Esophagus (tissue), 2 donors: Measurements from ENCODE around the gene TLNRD1. TPM values are rescaled to one million over a fixed set of nuclear protein-coding genes. Genes with fewer than 3 reads are reported as not detected.
A peak's percentile ranks its signal among the peaks of the same experiment; 100 is the strongest.

ENCODE experiments used
- H3K27ac ChIP-seq, 2 donors: one replicate each; pipeline ENCODE4 v1.5.1; 2013; ENCODE audit warnings: low read depth in 2 of 2, mild to moderate bottlenecking in 2 of 2, inconsistent platforms in 1 of 2, low read length in 1 of 2, moderate library complexity in 1 of 2
- H3K27me3 ChIP-seq, 2 donors: one replicate each; pipeline ENCODE4 v1.6.1; 2013; ENCODE audit warnings: low read length in 2 of 2, control low read depth in 1 of 2, mild to moderate bottlenecking in 1 of 2; ENCODE audit not compliant: insufficient read depth in 2 of 2, control insufficient read depth in 1 of 2
- H3K36me3 ChIP-seq, 2 donors: one replicate each; pipeline ENCODE4 v1.6.1; 2013; ENCODE audit warnings: low read length in 1 of 2; ENCODE audit not compliant: control insufficient read depth in 2 of 2, insufficient read depth in 2 of 2
- H3K4me1 ChIP-seq, 2 donors: one replicate each; pipeline ENCODE4 v1.6.1; 2013; ENCODE audit warnings: low read length in 1 of 2; ENCODE audit not compliant: control insufficient read depth in 2 of 2, insufficient read depth in 2 of 2
- H3K4me3 ChIP-seq, 2 donors: one replicate each; pipeline ENCODE4 v1.5.1; 2013; ENCODE audit warnings: low read length in 2 of 2, mild to moderate bottlenecking in 2 of 2, low read depth in 1 of 2, moderate library complexity in 1 of 2
- H3K9me3 ChIP-seq, 2 donors: one replicate each; pipeline ENCODE4 v1.6.1; 2013; ENCODE audit warnings: mild to moderate bottlenecking in 2 of 2, low read depth in 1 of 2, low read length in 1 of 2, moderate library complexity in 1 of 2; ENCODE audit not compliant: control insufficient read depth in 2 of 2, insufficient read depth in 1 of 2
- WGBS, 2 donors: extraction: QIAGEN DNeasy Blood & Tissue Kit; methylation state at CpG; one replicate each; pipeline ENCODE4 v1.1.7; 2013; 5-methylcytosine and 5-hydroxymethylcytosine counted together
- polyA plus RNA-seq, 2 donors: library from polyadenylated mRNA; stranded (reverse); fragments of 200-250 nt; gene quantifications; one replicate each; pipeline ENCODE4 v1.2.3, GENCODE V29; 2013
- donor health status: healthy with polysubstance abuse.
- donor health status: Bipolar disorder and iron deficiency.

TLNRD1 gene
- polyA plus RNA-seq, 2 donors: 5.6 to 5.9 TPM

DNA sequence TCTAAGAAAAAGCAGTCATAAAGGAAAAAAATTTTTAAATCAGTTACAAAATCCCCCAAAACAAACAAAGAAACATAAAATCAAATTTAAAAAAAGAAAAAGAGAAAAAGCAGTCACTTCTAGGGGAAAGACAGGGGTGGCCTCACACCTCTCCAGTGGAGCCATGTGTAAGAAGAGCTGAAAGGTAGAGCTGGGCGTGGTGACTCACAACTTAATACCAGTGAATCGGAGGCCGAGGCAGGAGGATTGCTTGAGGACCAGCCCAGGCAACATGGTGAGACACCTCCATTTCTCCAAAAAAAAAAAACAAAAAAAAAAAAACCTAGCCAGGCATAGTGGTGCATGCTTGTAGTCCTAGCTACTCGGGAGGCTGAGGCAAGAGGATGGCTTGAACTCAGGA lies 25.8 kb upstream of the TLNRD1 start:
- H3K4me3 ChIP-seq: no peak overlapping the region
- no peaks in the 10 kb centered on the region for H3K9me3 ChIP-seq
- H3K36me3 ChIP-seq: peaks cover 2 to 5% of the 10 kb centered on the region in 2 donors
- peaks cover 0 to 2% of the 10 kb centered on the region in 2 donors for H3K4me1 ChIP-seq
- no peaks in the 10 kb centered on the region for H3K27me3 ChIP-seq
- no peak overlapping the region for H3K27ac ChIP-seq
- 91 to 93% methylated on average over 4 of the region's 4 CpGs for WGBS, 2 donors

DNA sequence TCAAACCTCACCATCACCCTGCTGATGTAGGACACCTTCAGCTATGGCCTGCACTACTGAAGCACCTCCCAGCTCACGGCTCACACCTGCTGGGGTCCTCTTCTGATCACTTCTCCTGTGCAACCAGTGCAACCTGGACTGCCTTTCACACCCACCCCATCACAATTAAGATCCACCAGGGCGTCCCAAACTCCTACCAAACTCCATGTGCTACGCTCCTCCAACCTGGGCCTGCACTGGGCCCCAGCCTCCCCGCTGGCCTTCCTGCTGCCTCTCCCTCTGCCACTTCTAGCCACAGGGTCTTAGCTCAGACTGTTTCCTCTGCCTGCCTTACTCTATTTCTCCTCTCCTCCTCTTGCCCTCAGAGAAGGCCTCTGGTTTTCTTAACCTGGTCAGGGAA lies 23.9 kb upstream of the TLNRD1 start:
- Histone ChIP-seq H3K27me3 (no peaks in the 10 kb centered on the region), H3K4me1 (peaks cover 0 to 2% of the 10 kb centered on the region in 2 donors), H3K4me3 (no peak overlapping the region), H3K36me3 (peaks cover 2 to 7% of the 10 kb centered on the region in 2 donors), H3K9me3 (no peaks in the 10 kb centered on the region), H3K27ac (no peak overlapping the region)
- WGBS, 2 donors: 93 to 97% methylated on average over 4 of the region's 4 CpGs

DNA sequence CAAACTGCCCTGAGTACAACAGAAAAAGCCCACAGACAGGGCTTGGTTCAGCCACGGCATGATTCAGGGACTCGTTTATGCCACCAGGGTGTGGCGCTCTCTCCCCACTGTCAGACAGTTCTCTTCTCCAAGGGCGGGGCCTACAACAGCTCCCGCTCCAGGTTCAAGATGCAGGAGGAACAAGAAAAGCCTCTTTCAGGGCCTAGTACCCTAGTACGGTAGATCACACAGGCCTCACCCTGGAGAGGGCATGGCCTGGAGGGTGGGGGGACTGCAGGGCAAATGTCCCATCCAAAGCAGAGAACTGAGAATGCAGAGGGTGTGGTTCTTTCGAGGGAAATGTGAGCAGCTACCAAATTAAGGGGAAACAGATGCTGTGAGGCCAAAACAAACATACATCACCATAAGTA lies 23.1 kb upstream of the TLNRD1 start:
- no peaks in the 10 kb centered on the region for H3K27me3 ChIP-seq
- no peak overlapping the region for H3K27ac ChIP-seq
- H3K4me3 ChIP-seq: no peak overlapping the region
- no peaks in the 10 kb centered on the region for H3K9me3 ChIP-seq
- H3K36me3 ChIP-seq: peaks cover 2 to 7% of the 10 kb centered on the region in 2 donors
- peaks cover 0 to 2% of the 10 kb centered on the region in 2 donors for H3K4me1 ChIP-seq
- 32 to 35% methylated on average over 7 of the region's 7 CpGs for whole genome bisulfite sequencing, 2 donors

DNA sequence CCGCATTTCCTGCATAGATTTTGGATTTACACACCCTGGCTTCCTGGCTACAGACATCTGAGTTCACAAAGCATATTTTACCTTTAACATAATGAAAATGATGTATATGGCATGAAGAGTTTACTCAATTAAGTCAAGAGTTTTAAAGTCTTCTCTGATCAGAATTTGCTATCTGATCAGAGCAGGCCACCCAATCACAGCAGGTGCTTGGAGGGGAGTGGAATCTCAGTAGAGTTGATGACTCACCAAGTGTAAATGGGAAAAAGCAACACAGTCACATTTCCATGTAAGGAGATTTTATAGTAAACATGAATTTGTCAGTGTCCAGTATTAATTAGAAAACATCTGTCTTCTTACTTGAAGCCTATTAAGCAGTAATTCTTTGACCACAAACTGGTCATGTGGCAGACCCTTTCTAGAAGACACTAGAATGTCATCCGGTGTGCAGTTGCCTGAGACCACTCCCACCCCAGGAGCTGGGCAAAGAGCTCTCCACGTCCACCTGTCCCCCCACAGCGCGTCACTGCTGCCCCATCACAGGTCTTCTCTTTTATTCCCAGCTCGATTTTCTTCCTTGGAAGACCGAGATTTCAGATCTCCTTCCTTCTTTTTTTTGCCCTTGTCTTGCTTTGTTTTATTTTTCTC lies 21.9 kb upstream of the TLNRD1 start:
- Histone ChIP-seq H3K36me3 (peaks cover 2 to 7% of the 10 kb centered on the region in 2 donors), H3K27ac (no peak overlapping the region), H3K9me3 (no peaks in the 10 kb centered on the region), H3K4me1 (peaks cover 0 to 2% of the 10 kb centered on the region in 2 donors), H3K27me3 (no peaks in the 10 kb centered on the region), H3K4me3 (no peak overlapping the region)
- WGBS, 2 donors: 88 to 90% methylated on average over 7 of the region's 7 CpGs

DNA sequence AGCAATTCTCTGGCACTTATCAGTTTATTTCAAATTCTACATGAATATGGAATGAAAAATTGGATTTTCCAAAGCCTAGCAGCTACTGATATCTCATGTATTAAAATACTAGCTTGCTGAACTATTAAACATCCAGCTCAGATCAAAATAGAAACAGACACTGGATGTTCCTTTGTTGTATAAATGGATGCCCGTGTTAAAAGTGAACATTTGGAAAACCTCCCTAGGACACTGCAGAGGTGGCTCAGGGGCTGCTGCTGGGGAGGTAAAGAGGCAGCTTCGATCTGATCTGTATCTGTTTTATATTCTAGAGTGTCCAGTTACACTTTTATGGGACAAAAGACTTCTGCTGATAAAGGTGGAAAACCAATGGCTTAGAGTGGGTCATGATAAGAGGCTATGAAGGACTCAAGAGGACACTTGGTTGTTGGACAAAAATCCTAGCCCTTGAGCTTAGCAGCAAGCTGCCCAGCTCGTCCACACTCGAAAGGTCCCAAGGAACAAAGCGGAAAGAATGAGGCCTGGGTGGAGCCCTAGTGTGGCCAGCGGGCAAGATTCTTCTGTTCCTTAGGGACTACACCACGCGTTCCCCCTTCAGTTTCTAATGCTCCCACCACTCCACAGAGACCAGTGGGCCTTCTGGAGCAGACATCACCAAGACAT lies 21.1 kb upstream of the TLNRD1 start:
- H3K4me1 ChIP-seq: peaks cover 0 to 2% of the 10 kb centered on the region in 2 donors
- no peak overlapping the region for H3K4me3 ChIP-seq
- WGBS, 2 donors: 91% methylated on average over 8 of the region's 8 CpGs
- no peaks in the 10 kb centered on the region for H3K27me3 ChIP-seq
- no peaks in the 10 kb centered on the region for H3K9me3 ChIP-seq
- H3K36me3 ChIP-seq: peaks cover 2 to 7% of the 10 kb centered on the region in 2 donors
- H3K27ac ChIP-seq: no peak overlapping the region

DNA sequence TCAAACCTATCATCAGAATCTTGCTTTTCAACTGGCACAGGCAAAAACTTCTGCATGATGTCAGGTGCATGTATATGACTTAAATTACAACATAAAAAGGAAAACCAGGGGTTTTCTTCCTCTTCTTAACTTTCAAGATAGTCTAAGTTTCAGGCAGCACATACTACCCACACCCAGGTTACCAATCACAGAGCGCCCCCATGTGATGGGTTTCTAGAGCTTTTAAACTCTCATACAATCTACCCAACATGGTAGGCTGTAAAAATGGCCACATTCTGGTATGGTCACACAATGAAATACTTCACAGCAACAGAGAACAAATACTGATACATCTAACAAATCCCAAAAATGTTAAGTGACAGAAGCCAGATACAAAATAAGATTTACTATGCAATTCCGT lies 18.5 kb upstream of the TLNRD1 start:
- H3K9me3 ChIP-seq: no peaks in the 10 kb centered on the region
- H3K36me3 ChIP-seq: peaks cover 2 to 4% of the 10 kb centered on the region in 2 donors
- peaks cover 2 to 4% of the 10 kb centered on the region in 2 donors for H3K4me1 ChIP-seq
- 92 to 93% methylated on average over 2 of the region's 2 CpGs for WGBS, 2 donors
- no peaks in the 10 kb centered on the region for H3K27me3 ChIP-seq
- no peak overlapping the region for H3K4me3 ChIP-seq
- no peak overlapping the region for H3K27ac ChIP-seq

DNA sequence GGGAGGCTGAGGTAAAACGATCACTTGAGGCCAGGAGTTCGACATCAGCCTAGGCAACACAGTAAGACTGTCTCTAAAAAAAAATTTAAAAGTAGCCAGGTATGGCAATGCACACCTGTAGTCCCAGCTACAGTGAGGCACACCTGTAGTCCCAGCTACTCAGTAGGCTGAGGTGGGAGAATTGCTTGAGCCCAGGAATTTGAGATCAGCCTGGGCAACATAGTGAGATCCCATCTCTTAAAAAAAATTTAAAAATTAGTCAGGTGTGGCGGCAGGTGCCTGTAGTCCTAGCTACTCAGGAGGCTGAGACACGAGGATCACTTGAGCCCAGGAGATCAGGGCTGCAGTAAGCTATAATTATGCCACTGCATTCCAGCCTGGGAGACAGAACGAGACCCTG lies 17.9 kb upstream of the TLNRD1 start:
- peaks cover 2% of the 10 kb centered on the region in 2 donors for H3K4me1 ChIP-seq

DNA sequence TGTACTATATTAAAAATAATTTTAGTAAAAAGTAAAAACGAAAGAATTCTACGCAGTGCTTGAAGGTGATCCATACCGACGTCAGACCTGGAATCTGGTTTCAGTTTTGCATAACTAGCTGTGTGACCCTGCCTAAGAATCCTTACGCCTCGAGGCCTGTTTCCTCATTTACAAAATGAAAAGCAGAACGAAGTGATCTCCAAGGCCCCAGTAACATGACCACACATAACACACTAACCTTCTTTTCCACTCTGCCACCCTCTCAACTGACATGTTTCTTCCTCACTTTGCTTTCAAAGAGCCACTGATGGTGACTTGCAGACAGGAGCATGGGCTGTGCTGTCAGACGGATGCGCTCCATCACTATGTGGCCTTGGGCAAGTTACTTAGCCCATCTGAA lies 15.9 kb upstream of the TLNRD1 start:
- H3K36me3 ChIP-seq: peaks cover 0 to 2% of the 10 kb centered on the region in 2 donors
- peaks cover 2 to 5% of the 10 kb centered on the region in 2 donors for H3K4me1 ChIP-seq
- no peak overlapping the region for H3K4me3 ChIP-seq
- peak overlapping the region in 1 of 2 donors; percentile 51 for H3K27ac ChIP-seq
- 55 to 69% methylated on average over 9 of the region's 9 CpGs for WGBS, 2 donors
- H3K27me3 ChIP-seq: no peaks in the 10 kb centered on the region
- no peaks in the 10 kb centered on the region for H3K9me3 ChIP-seq

More for the DNA sequence above, 17.9 kb upstream of the TLNRD1 start:
- 88 to 94% methylated on average over 5 of the region's 5 CpGs for WGBS, 2 donors
- no peak overlapping the region for H3K4me3 ChIP-seq
- peaks cover 2 to 4% of the 10 kb centered on the region in 2 donors for H3K36me3 ChIP-seq
- no peaks in the 10 kb centered on the region for H3K9me3 ChIP-seq
- no peak overlapping the region for H3K27ac ChIP-seq
- no peaks in the 10 kb centered on the region for H3K27me3 ChIP-seq

DNA sequence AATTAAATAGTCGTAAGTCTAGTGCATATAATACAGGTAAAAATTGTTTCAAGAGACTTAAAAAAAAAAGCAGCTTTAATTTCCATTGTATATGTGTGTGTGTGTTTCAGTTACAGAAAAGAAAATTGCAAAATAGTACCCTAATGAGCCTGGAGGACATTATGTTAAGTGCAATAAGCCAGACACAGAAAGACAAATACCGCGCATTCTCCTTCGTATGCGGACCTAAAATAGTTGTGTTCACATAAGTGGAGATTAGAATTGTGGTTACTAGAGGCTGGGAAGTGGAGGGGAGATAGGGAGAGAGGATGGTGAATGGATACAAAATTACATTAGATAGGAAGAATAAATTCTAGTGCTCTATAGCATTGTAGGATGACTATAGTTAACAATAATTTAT lies 14.7 kb upstream of the TLNRD1 start:
- WGBS, 2 donors: 92% methylated on average over 5 of the region's 5 CpGs
- Histone ChIP-seq H3K27ac (no peak overlapping the region), H3K9me3 (no peaks in the 10 kb centered on the region), H3K4me1 (peaks cover 2 to 5% of the 10 kb centered on the region in 2 donors), H3K27me3 (no peaks in the 10 kb centered on the region), H3K4me3 (no peak overlapping the region), H3K36me3 (no peaks in the 10 kb centered on the region)

DNA sequence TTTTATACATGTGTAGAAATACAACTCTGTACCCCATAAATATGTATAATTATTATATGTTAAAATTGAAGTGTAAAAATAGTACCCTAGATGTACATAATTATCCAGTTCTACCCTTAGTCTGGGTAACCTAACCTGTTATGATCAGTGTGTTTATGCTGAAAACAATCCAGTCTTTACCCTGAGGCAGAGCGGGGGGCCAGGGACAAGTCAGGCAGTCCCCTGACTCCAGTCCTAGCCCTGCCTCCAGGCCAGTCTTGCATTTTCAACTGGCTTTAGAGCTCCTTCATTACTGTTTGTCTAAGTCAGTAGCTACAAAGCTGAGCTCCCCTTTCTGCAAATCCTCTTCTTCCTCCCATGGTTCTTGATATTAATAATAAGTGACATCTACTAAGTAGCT lies 14.2 kb upstream of the TLNRD1 start:
- Histone ChIP-seq H3K27ac (no peak overlapping the region), H3K9me3 (no peaks in the 10 kb centered on the region), H3K36me3 (no peaks in the 10 kb centered on the region), H3K4me1 (peaks cover 2 to 7% of the 10 kb centered on the region in 2 donors), H3K4me3 (no peak overlapping the region), H3K27me3 (no peaks in the 10 kb centered on the region)
- WGBS, 2 donors: 94% methylated on average over 1 of the region's 1 CpG
